ENCODE results near the gene GOLGA2.
A peak's percentile ranks its signal among the peaks of the same experiment; 100 is the strongest.
"Not testable (repeated sequence)": the region's sequence is repeated elsewhere in the genome, so short reads cannot be mapped to it uniquely, and the experiment has no call there.

GOLGA2 gene

GRCh38 chr9:128288273-128289004, 12.6 kb upstream of the GOLGA2 start:
- no peak for DNase-seq

- no peak for DNase-seq
These were observed 10.6 kb upstream of the GOLGA2 start for GRCh38 chr9:128286440-128286839.

- no peak for DNase-seq
These were observed 9.4 kb upstream of the GOLGA2 start for GRCh38 chr9:128285033-128285784.

- DNase-seq = no peak
These were observed 6.7 kb upstream of the GOLGA2 start for GRCh38 chr9:128282500-128282899.

GRCh38 chr9:128280084-128280622, 4.3 kb upstream of the GOLGA2 start:
- no peak for DNase-seq

- not testable (repeated sequence) for DNase-seq
These were observed 3.6 kb upstream of the GOLGA2 start for GRCh38 chr9:128279088-128280073.

- DNase-seq = peak; percentile 7
These were observed 915 bp upstream of the GOLGA2 start for GRCh38 chr9:128276574-128277270.

GRCh38 chr9:128276008-128276573, 284 bp upstream of the GOLGA2 start, which contains the start of gene SWI5:
Gene SWI5, plus strand, starts transcription at chr9:128276276.
- peak; percentile 95 for DNase-seq

- no peak for DNase-seq
These were observed 1.6 kb downstream of the GOLGA2 start for GRCh38 chr9:128274245-128274644.

GRCh38 chr9:128271512-128271911, 4.3 kb downstream of the GOLGA2 start:
- DNase-seq = no peak

- no peak for DNase-seq
These were observed 4.7 kb downstream of the GOLGA2 start for GRCh38 chr9:128271112-128271511.

GRCh38 chr9:128266868-128267590, 8.8 kb downstream of the GOLGA2 start:
- DNase-seq = no peak

GRCh38 chr9:128265348-128265847, 10.4 kb downstream of the GOLGA2 start:
- no peak for DNase-seq

- no peak for DNase-seq
These were observed 13.1 kb downstream of the GOLGA2 start for GRCh38 chr9:128262687-128263086.

- no peak for DNase-seq
These were observed 15.5 kb downstream of the GOLGA2 start for GRCh38 chr9:128260340-128260739.

GRCh38 chr9:128259156-128259555, 16.7 kb downstream of the GOLGA2 start:
- DNase-seq = no peak

GRCh38 chr9:128258326-128258725, 17.5 kb downstream of the GOLGA2 start:
- no peak for DNase-seq

- no peak for DNase-seq
These were observed 17.9 kb downstream of the GOLGA2 start for GRCh38 chr9:128257907-128258306.

GRCh38 chr9:128257086-128257825, 18.6 kb downstream of the GOLGA2 start:
- DNase-seq = no peak

Measured in DMS 273 treated with DMSO at 0.1 percent for 48 hours (cell line).